ENCODE measurements around the gene PRR20G.

PRR20G gene

GRCh38 chr3:127234778-127235177 lies 53.1 kb downstream of the PRR20G start:
- Histone ChIP-seq H3K4me3 (no peak overlapping the region), H3K27ac (no peak overlapping the region)
- no peak for TF ChIP-seq CTCF (IDR thresholded peaks at IDR 0.05)
- DNase-seq (ENCODE audit: low spot score), result no peak
